NCI-H345 treated with DMSO at 0.1 percent for 48 hours (cell line): ENCODE results near the gene SLC7A14.
"Not testable (repeated sequence)": the region's sequence is repeated elsewhere in the genome, so short reads cannot be mapped to it uniquely, and the experiment has no call there.

Source experiments
- DNase-seq: peaks from one replicate; lab custom pipeline; 2025; ENCODE audit not compliant: unreplicated experiment; lab: John Stamatoyannopoulos, UW

Gene SLC7A14

GRCh38 chr3:170594528-170594927, 8.7 kb upstream of the SLC7A14 start:
- DNase-seq = no peak

- DNase-seq = no peak
These were observed 7.8 kb upstream of the SLC7A14 start for GRCh38 chr3:170593634-170594033.

GRCh38 chr3:170589113-170589512, 3.2 kb upstream of the SLC7A14 start:
- DNase-seq = no peak

GRCh38 chr3:170585008-170585936, 603 bp downstream of the SLC7A14 start:
- no peak for DNase-seq

- DNase-seq = no peak
These were observed 1.3 kb downstream of the SLC7A14 start for GRCh38 chr3:170584585-170585007.

GRCh38 chr3:170579646-170580045, 6.2 kb downstream of the SLC7A14 start:
- DNase-seq = no peak

- DNase-seq = no peak
These were observed 13.1 kb downstream of the SLC7A14 start for GRCh38 chr3:170572665-170573253.

- DNase-seq = not testable (repeated sequence)
These were observed 18.3 kb downstream of the SLC7A14 start for GRCh38 chr3:170567598-170567997.

GRCh38 chr3:170566413-170566812, 19.5 kb downstream of the SLC7A14 start:
- no peak for DNase-seq

GRCh38 chr3:170565495-170565894, 20.4 kb downstream of the SLC7A14 start:
- DNase-seq = no peak

GRCh38 chr3:170564664-170565063, 21.2 kb downstream of the SLC7A14 start:
- DNase-seq = no peak

GRCh38 chr3:170563712-170564423, 22.0 kb downstream of the SLC7A14 start:
- no peak for DNase-seq

- DNase-seq = no peak
These were observed 23.8 kb downstream of the SLC7A14 start for GRCh38 chr3:170562080-170562479.

- DNase-seq = no peak
These were observed 25.0 kb downstream of the SLC7A14 start for GRCh38 chr3:170560717-170561382.

- DNase-seq = no peak
These were observed 25.6 kb downstream of the SLC7A14 start for GRCh38 chr3:170560296-170560695.

- no peak for DNase-seq
These were observed 27.4 kb downstream of the SLC7A14 start for GRCh38 chr3:170558427-170558826.

- DNase-seq = no peak
These were observed 30.5 kb downstream of the SLC7A14 start for GRCh38 chr3:170555329-170555728.

- no peak for DNase-seq
These were observed 31.8 kb downstream of the SLC7A14 start for GRCh38 chr3:170553788-170554757.

- DNase-seq = no peak
These were observed 34.6 kb downstream of the SLC7A14 start for GRCh38 chr3:170551252-170551651.

GRCh38 chr3:170542704-170543103, 43.2 kb downstream of the SLC7A14 start:
- no peak for DNase-seq
